GM12873 (cell line): ENCODE data around the gene ZNRF4.

ENCODE experiments used
- TF ChIP-seq, protein P1 (sequence below): IDR thresholded peaks from 2 replicates; pipeline ENCODE4 v1.5.1; 2012; ENCODE audit warnings: low read depth, mild to moderate bottlenecking, moderate library complexity, low read length, control low read depth; ENCODE audit not compliant: insufficient read depth; ENCODE audit errors: missing control alignments

ZNRF4 gene

DNA sequence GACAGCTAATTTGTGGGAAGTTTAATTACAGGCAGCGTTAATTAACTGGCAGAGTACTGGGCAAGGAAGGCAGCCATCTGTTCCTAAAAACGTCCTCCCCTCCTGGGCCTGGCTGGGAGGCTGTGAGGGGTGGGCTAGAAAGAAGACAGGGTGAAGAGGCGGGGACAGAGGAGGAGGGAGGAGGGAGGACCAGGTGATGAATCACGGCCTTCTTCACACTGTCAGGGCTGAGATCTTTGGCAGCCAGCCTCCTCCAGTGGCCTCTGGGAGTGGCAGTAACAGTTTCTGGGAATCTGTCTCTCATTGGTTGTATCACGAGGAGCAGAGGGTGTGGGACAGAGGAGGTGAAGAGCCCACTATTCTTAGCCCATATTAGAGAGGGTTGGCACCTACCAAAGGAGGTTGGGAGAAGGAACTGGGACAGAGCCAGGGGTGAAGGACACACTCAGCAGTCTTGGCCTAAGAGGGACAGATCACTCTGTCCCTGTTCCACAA lies 9.6 kb upstream of the ZNRF4 start:
- TF ChIP-seq, protein P1, sequence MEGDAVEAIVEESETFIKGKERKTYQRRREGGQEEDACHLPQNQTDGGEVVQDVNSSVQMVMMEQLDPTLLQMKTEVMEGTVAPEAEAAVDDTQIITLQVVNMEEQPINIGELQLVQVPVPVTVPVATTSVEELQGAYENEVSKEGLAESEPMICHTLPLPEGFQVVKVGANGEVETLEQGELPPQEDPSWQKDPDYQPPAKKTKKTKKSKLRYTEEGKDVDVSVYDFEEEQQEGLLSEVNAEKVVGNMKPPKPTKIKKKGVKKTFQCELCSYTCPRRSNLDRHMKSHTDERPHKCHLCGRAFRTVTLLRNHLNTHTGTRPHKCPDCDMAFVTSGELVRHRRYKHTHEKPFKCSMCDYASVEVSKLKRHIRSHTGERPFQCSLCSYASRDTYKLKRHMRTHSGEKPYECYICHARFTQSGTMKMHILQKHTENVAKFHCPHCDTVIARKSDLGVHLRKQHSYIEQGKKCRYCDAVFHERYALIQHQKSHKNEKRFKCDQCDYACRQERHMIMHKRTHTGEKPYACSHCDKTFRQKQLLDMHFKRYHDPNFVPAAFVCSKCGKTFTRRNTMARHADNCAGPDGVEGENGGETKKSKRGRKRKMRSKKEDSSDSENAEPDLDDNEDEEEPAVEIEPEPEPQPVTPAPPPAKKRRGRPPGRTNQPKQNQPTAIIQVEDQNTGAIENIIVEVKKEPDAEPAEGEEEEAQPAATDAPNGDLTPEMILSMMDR: no peak

- TF ChIP-seq, protein P1: no peak
Observed at GRCh38 chr19:5447700-5448311, 7.4 kb upstream of the ZNRF4 start.

- TF ChIP-seq, protein P1: no peak
Observed at GRCh38 chr19:5448374-5448773, 6.8 kb upstream of the ZNRF4 start.

DNA sequence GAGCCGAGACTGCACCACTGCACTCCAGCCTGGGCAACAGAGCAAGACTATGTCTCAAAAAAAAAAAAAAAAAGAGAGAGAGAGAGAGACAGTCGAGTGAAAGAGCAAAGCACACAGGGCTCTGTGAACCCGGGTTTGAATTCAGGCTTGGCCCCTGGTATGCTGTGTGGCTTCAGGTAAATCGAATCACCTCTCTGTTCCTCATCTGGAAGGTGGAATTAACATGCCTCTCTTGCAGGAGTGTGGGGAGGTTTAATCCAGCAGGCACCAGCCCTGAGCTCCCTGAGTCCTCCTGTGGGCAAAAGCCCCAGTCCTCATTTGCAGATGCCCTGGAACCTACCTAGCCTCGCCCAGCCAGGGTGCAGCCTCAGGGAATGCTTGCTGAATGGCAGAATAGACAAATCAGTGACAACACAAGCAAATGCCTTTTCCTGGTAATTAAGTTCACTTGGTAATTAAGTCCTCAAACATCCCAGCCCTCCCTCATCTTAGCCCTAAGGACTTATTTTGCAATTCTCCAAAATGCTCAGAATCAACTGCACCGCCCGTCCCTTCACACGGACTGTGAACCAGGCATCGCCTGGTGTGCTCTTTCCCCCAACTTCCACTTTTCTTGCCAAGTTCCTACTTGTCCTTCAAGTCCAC lies 4.6 kb upstream of the ZNRF4 start:
- TF ChIP-seq, protein P1: no peak

GRCh38 chr19:5451494-5451893 lies 3.7 kb upstream of the ZNRF4 start:
- TF ChIP-seq, protein P1: no peak

DNA sequence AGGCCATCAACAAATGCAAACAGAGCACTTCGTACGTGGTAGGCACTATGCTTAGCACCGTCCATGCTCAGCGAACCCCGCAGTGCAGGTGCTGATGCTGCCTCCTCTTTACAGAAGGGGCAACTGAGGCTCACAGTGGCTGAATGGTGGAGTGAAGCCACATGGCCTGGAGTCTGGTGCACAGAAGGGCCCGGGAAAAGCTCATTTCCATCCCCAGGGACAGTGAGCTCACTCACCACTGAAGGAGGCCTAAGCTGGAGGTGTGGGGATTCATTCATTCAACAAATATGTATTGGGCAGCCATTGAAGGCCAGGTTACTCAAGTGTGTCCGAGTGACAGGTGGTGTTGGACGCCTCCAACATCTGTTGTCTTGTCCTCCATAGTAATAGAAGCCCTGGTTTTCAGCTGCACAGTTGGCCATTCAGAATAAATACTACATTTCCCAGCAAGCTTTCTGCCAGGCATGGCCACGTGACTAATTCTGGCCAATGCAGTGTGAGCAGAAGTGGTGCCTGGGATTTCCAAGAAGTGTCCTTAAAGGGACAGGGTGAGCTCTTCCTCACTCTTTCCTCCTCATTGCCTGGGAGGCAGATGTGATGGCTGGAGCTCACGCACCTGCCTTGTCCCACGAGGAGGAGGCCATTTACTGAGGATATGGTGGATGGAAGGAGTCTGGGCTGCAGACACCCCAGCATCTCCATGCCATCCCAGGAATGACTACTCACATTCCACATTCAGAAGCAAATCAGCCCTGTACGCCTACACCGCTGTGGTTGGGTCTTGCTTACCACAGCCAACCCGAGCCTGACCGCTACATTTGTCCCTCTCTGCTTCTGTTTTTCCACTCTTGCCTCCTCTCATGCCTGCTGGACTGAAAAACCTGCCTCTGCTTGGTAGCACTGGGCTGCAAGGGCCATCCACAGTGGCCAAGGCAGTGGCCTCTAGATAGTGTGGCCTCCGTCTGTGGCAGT lies 2.3 kb upstream of the ZNRF4 start:
- TF ChIP-seq, protein P1: no peak

- TF ChIP-seq, protein P1: no peak
Observed at GRCh38 chr19:5454743-5455142, 474 bp upstream of the ZNRF4 start.
